Measurements from ENCODE around the gene HMCES.

DNA sequence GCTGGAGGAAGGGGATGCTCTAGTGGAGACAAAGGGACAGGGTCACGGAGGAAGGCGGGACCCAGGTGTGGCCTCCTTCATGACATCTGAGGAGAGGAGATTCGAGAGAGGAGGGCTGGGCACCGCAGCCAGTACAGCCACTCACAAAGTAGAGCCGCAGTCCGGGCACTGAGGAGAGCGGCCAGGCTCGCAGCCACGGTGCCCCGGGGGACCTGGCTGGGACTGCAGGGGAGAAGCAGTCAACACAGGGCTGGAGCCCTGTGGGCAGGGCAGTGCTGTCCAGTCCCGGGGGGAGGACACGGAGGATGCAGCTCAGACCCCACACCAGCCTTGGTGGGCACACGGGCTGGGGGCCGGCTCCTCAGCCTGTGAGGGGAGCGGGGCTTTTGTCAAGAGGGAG, 40.3 kb downstream of the HMCES start:
- TF ChIP-seq, protein P1, sequence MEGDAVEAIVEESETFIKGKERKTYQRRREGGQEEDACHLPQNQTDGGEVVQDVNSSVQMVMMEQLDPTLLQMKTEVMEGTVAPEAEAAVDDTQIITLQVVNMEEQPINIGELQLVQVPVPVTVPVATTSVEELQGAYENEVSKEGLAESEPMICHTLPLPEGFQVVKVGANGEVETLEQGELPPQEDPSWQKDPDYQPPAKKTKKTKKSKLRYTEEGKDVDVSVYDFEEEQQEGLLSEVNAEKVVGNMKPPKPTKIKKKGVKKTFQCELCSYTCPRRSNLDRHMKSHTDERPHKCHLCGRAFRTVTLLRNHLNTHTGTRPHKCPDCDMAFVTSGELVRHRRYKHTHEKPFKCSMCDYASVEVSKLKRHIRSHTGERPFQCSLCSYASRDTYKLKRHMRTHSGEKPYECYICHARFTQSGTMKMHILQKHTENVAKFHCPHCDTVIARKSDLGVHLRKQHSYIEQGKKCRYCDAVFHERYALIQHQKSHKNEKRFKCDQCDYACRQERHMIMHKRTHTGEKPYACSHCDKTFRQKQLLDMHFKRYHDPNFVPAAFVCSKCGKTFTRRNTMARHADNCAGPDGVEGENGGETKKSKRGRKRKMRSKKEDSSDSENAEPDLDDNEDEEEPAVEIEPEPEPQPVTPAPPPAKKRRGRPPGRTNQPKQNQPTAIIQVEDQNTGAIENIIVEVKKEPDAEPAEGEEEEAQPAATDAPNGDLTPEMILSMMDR (IDR thresholded peaks at IDR 0.05) = no peak
- TF ChIP-seq EZH2 (IDR thresholded peaks at IDR 0.05; ENCODE audit: borderline replicate concordance, insufficient read depth, low read depth, low read length, poor library complexity, severe bottlenecking) = no peak

Data from B cell (primary cell).